GM12878 (cell line): ENCODE data around the gene LIFR.

ENCODE experiments used
- CUX1 ChIP-seq: IDR thresholded peaks from 2 replicates; pipeline ENCODE4 v1.6.1; 2012; ENCODE audit warnings: improper control_type of control experiment, low read depth, low read length; ENCODE audit not compliant: insufficient replicate concordance
- DPF2 ChIP-seq: fragments of 450-650 bp; IDR thresholded peaks from 2 replicates; pipeline ENCODE4 v1.6.1; 2017; ENCODE audit warnings: mild to moderate bottlenecking
- EGR1 ChIP-seq, 2 experiments: IDR thresholded peaks; 1 replicate in 1 of 2; 2 replicates in 1 of 2; pipeline ENCODE4 v1.6.1; 2011 to 2012; ENCODE audit warnings: low read depth in 2 of 2, low read length in 2 of 2, borderline replicate concordance in 1 of 2, mild to moderate bottlenecking in 1 of 2, moderate library complexity in 1 of 2
- EZH2 ChIP-seq: IDR thresholded peaks from 2 replicates; pipeline ENCODE4 v1.6.1; 2012; ENCODE audit warnings: low read depth, mild to moderate bottlenecking, control low read depth, inconsistent platforms, low read length, borderline replicate concordance; ENCODE audit not compliant: control insufficient read depth
- HCFC1 ChIP-seq: fragments of 150-350 bp; IDR thresholded peaks from 2 replicates; pipeline ENCODE4 v1.6.1; 2014; ENCODE audit warnings: low read length
- MAX ChIP-seq: IDR thresholded peaks from 2 replicates; pipeline ENCODE4 v1.6.1; 2012; ENCODE audit warnings: low read depth, low read length, improper control_type of control experiment
- POLR2AphosphoS5 ChIP-seq: IDR thresholded peaks from 2 replicates; pipeline ENCODE4 v1.6.1; 2011; ENCODE audit warnings: mild to moderate bottlenecking, low read length, inconsistent platforms
- RAD21 ChIP-seq: IDR thresholded peaks from 2 replicates; pipeline ENCODE4 v1.6.1; 2011; ENCODE audit warnings: mild to moderate bottlenecking, low read depth, low read length, moderate library complexity; ENCODE audit not compliant: insufficient read depth
- SREBF2 ChIP-seq: IDR thresholded peaks from 2 replicates; pipeline ENCODE4 v1.6.1; 2012; ENCODE audit warnings: mild to moderate bottlenecking, low read length
- TAF1 ChIP-seq: IDR thresholded peaks from 2 replicates; pipeline ENCODE4 v1.6.1; 2011; ENCODE audit warnings: mild to moderate bottlenecking, low read depth, low read length, borderline replicate concordance
- TF ChIP-seq, protein P1 (sequence below): fragments of 450-650 bp; IDR thresholded peaks from 2 replicates; pipeline ENCODE4 v1.6.1; 2017; ENCODE audit warnings: antibody characterized with exemption, mild to moderate bottlenecking, moderate library complexity
- TF ChIP-seq, protein P2 (sequence below), 3 experiments: IDR thresholded peaks in 2 of 3; conservative IDR thresholded peaks in 1 of 3; 2 replicates each; pipeline ENCODE4 v1.5.1; 2011; ENCODE audit warnings: low read depth in 3 of 3, low read length in 3 of 3, mild to moderate bottlenecking in 3 of 3, control low read depth in 2 of 3, moderate library complexity in 2 of 3, inconsistent platforms in 1 of 3, mixed read lengths in 1 of 3; ENCODE audit not compliant: control insufficient read depth in 2 of 3, insufficient read depth in 1 of 3; ENCODE audit errors: extremely low read depth in 1 of 3
- TF ChIP-seq, protein P3 (sequence below): IDR thresholded peaks from 2 replicates; pipeline ENCODE4 v1.6.1; 2011; ENCODE audit warnings: mild to moderate bottlenecking, low read depth, low read length, moderate library complexity; ENCODE audit not compliant: insufficient replicate concordance
- TF ChIP-seq, protein P4 (sequence below): fragments of 450-650 bp; IDR thresholded peaks from 2 replicates; pipeline ENCODE4 v1.6.1; 2017; ENCODE audit warnings: mild to moderate bottlenecking

GRCh38 chr5:38431242-38431853 is 125.1 kb downstream of the LIFR start:
- TF ChIP-seq CUX1: no peak
- no peak for TF ChIP-seq EZH2
- no peak for TF ChIP-seq EGR1 (IDR thresholded peaks at IDR 0.05; ENCODE audit: borderline replicate concordance in 1 of 2, low read depth in 2 of 2, low read length in 2 of 2)
- TF ChIP-seq, protein P1, sequence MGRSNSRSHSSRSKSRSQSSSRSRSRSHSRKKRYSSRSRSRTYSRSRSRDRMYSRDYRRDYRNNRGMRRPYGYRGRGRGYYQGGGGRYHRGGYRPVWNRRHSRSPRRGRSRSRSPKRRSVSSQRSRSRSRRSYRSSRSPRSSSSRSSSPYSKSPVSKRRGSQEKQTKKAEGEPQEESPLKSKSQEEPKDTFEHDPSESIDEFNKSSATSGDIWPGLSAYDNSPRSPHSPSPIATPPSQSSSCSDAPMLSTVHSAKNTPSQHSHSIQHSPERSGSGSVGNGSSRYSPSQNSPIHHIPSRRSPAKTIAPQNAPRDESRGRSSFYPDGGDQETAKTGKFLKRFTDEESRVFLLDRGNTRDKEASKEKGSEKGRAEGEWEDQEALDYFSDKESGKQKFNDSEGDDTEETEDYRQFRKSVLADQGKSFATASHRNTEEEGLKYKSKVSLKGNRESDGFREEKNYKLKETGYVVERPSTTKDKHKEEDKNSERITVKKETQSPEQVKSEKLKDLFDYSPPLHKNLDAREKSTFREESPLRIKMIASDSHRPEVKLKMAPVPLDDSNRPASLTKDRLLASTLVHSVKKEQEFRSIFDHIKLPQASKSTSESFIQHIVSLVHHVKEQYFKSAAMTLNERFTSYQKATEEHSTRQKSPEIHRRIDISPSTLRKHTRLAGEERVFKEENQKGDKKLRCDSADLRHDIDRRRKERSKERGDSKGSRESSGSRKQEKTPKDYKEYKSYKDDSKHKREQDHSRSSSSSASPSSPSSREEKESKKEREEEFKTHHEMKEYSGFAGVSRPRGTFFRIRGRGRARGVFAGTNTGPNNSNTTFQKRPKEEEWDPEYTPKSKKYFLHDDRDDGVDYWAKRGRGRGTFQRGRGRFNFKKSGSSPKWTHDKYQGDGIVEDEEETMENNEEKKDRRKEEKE: no peak
- no peak for TF ChIP-seq TAF1
- no peak for TF ChIP-seq POLR2AphosphoS5
- TF ChIP-seq, protein P2, sequence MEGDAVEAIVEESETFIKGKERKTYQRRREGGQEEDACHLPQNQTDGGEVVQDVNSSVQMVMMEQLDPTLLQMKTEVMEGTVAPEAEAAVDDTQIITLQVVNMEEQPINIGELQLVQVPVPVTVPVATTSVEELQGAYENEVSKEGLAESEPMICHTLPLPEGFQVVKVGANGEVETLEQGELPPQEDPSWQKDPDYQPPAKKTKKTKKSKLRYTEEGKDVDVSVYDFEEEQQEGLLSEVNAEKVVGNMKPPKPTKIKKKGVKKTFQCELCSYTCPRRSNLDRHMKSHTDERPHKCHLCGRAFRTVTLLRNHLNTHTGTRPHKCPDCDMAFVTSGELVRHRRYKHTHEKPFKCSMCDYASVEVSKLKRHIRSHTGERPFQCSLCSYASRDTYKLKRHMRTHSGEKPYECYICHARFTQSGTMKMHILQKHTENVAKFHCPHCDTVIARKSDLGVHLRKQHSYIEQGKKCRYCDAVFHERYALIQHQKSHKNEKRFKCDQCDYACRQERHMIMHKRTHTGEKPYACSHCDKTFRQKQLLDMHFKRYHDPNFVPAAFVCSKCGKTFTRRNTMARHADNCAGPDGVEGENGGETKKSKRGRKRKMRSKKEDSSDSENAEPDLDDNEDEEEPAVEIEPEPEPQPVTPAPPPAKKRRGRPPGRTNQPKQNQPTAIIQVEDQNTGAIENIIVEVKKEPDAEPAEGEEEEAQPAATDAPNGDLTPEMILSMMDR (IDR thresholded peaks at IDR 0.05 in 2 of 3, conservative IDR thresholded peaks at IDR 0.05 in 1 of 3; ENCODE audit: control insufficient read depth in 2 of 3, extremely low read depth in 1 of 3, insufficient read depth in 1 of 3, low read depth in 3 of 3, low read length in 3 of 3): no peak
- no peak for TF ChIP-seq RAD21
- no peak for TF ChIP-seq MAX
- TF ChIP-seq, protein P3, sequence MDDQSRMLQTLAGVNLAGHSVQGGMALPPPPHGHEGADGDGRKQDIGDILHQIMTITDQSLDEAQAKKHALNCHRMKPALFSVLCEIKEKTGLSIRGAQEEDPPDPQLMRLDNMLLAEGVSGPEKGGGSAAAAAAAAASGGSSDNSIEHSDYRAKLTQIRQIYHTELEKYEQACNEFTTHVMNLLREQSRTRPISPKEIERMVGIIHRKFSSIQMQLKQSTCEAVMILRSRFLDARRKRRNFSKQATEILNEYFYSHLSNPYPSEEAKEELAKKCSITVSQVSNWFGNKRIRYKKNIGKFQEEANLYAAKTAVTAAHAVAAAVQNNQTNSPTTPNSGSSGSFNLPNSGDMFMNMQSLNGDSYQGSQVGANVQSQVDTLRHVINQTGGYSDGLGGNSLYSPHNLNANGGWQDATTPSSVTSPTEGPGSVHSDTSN: no peak
- no peak for TF ChIP-seq DPF2
- TF ChIP-seq, protein P4, sequence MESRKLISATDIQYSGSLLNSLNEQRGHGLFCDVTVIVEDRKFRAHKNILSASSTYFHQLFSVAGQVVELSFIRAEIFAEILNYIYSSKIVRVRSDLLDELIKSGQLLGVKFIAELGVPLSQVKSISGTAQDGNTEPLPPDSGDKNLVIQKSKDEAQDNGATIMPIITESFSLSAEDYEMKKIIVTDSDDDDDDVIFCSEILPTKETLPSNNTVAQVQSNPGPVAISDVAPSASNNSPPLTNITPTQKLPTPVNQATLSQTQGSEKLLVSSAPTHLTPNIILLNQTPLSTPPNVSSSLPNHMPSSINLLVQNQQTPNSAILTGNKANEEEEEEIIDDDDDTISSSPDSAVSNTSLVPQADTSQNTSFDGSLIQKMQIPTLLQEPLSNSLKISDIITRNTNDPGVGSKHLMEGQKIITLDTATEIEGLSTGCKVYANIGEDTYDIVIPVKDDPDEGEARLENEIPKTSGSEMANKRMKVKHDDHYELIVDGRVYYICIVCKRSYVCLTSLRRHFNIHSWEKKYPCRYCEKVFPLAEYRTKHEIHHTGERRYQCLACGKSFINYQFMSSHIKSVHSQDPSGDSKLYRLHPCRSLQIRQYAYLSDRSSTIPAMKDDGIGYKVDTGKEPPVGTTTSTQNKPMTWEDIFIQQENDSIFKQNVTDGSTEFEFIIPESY: no peak
- no peak for TF ChIP-seq SREBF2
- TF ChIP-seq HCFC1: no peak
